Choroid plexus epithelial cell (primary cell): ENCODE measurements around the gene ATP6V1F.

Source experiments
- DNase-seq: peaks from one replicate; pipeline ENCODE4 v3.0.0-alpha.2; 2010; ENCODE audit warnings: low read depth
- H3K4me3 ChIP-seq: 2 replicates; pipeline ENCODE4 v1.5.1; 2011; ENCODE audit warnings: low read depth, mild to moderate bottlenecking, control low read depth, low read length, moderate library complexity
- TF ChIP-seq, protein P1 (sequence below): conservative IDR thresholded peaks from 2 replicates; pipeline ENCODE4 v1.5.1; 2011; ENCODE audit warnings: low read depth, mild to moderate bottlenecking, control low read depth, inconsistent platforms, low read length, moderate library complexity

Gene ATP6V1F

DNA sequence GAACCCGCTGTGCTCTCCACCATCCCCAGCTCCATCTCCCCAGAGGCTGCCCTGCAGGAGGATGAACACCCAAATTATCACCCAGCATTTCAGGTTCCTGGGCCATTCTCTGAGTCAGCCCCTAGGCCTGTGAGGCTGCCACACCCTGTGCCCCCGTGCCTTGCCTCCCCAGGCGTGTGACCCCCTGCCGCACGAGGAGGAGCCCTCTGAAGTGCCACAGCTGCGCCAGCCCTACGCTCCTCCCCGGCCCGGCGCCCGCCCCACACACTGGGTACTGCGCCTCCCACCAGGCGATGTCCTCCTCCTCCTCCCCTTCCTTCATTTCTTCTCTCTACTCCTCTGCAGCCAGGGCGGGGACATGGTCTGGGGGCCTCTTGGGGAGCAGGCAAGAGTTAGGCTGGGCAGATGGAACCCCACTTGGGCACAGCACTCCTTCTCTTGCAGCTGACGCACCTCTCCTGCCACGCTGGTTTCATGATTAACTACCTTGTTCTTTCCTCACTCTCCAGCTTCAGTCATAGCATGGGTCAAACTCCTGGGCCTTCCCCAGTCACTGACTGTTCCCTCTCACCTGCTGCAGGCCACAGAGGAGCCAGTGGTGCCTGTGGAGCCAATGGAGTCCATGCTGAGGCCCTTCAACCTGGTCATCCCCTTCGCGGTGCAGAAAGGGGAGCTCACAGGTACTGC, 12.7 kb upstream of the ATP6V1F start:
- TF ChIP-seq, protein P1, sequence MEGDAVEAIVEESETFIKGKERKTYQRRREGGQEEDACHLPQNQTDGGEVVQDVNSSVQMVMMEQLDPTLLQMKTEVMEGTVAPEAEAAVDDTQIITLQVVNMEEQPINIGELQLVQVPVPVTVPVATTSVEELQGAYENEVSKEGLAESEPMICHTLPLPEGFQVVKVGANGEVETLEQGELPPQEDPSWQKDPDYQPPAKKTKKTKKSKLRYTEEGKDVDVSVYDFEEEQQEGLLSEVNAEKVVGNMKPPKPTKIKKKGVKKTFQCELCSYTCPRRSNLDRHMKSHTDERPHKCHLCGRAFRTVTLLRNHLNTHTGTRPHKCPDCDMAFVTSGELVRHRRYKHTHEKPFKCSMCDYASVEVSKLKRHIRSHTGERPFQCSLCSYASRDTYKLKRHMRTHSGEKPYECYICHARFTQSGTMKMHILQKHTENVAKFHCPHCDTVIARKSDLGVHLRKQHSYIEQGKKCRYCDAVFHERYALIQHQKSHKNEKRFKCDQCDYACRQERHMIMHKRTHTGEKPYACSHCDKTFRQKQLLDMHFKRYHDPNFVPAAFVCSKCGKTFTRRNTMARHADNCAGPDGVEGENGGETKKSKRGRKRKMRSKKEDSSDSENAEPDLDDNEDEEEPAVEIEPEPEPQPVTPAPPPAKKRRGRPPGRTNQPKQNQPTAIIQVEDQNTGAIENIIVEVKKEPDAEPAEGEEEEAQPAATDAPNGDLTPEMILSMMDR: no peak
- H3K4me3 ChIP-seq: no peak overlapping the region

DNA sequence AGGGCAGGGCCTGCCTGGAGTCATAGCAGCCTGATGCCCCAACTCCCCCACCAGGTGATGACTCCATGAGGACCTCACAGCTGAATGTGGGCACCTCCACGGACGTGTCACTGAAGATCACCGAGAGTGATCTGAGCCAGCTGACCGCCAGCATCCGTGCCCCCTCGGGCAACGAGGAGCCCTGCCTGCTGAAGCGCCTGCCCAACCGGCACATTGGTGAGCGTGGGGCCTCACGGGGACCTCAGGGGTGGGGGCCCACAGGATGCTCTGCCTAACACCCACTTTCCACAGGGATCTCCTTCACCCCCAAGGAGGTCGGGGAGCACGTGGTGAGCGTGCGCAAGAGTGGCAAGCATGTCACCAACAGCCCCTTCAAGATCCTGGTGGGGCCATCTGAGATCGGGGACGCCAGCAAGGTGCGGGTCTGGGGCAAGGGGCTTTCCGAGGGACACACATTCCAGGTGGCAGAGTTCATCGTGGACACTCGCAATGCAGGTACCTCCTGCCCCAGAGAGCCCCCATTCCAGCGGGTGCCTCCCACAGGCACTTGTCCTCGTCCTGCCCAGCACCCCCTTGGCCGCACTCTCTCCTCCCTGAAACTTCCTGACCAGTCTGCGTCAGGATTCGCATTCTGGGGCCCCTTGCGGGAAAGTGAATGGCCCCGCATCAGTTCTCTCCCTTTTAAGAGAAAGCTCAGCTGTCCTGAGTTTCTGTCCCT, 10.0 kb upstream of the ATP6V1F start:
- no peak for DNase-seq
- TF ChIP-seq, protein P1: no peak

More for the DNA sequence above, 12.7 kb upstream of the ATP6V1F start:
- no peak for DNase-seq

DNA sequence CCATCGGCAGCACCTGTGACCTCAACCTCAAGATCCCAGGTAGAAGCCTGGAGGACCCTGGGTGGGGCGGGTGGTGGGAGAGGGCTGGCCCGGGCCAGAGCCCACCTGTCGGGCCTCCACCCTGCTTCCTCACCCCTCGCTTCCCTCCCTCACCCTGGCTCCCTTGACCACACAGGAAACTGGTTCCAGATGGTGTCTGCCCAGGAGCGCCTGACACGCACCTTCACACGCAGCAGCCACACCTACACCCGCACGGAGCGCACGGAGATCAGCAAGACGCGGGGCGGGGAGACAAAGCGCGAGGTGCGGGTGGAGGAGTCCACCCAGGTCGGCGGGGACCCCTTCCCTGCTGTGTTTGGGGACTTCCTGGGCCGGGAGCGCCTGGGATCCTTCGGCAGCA, 8.9 kb upstream of the ATP6V1F start:
- H3K4me3 ChIP-seq: no peak overlapping the region
- no peak for DNase-seq
- TF ChIP-seq, protein P1: no peak

More for the DNA sequence above, 10.0 kb upstream of the ATP6V1F start:
- no peak overlapping the region for H3K4me3 ChIP-seq

DNA sequence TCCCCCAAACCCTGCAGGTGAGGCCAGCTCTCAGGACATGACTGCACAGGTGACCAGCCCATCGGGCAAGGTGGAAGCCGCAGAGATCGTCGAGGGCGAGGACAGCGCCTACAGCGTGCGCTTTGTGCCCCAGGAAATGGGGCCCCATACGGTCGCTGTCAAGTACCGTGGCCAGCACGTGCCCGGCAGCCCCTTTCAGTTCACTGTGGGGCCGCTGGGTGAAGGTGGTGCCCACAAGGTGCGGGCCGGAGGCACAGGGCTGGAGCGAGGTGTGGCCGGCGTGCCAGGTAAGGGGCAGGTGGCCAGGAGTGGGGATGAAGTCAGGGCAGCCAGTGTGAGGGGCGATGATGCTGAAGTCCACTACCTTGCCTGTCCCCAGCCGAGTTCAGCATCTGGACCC, 8.3 kb upstream of the ATP6V1F start:
- H3K4me3 ChIP-seq: no peak overlapping the region
- TF ChIP-seq, protein P1: no peak

DNA sequence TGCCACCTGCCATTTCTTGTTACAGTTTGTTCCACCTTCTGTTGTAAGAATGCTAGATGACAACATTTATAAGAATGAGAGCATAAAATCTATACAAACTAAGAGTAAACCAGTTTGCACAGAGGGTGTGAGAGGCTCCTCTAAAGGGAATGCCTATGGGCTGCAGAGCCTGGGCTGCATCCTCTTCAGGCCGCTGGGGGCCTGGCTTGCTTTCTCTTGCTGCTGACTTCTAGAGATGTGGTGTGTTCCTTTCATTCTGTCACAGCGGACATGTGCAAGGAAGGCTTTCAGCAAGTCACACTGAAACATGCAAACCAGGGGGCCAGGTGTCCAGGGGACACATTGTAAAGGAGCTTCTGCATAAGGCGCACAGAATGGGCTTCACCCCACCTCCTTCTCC, 7.1 kb upstream of the ATP6V1F start:
- DNase-seq: no peak
- no peak overlapping the region for H3K4me3 ChIP-seq
- TF ChIP-seq, protein P1: no peak

More for the DNA sequence above, 8.3 kb upstream of the ATP6V1F start:
- DNase-seq: no peak

DNA sequence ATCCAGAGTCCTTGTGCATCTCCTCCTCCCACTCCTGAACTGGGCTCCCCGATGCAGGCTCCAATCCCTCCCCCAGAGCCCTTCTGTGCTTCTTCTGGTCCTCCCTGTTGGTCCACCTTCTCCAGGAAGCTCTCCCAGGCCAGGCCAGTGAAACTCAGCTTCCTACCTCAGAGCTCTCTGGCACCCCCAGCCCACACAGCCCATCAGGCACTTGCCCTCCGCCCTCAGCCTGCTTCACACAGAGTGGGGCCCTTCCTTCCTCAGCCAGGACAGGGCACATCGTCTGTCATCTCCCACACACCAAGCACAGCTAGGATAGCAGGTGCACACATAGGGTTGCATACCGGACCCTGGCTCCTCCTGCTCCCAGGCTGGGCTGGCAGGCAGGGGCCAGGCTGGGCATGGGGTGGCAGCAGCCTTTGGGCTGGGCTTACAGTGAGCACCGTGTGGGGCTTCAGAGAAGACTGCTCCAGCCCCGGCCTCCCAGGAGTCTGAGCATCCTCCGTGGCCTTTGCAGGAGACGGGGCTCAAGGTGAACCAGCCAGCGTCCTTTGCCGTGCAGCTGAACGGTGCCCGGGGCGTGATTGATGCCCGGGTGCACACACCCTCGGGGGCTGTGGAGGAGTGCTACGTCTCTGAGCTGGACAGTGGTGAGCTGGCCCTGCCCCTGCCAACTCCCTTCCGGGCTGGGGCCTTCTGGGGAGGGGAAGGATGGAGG, 6.5 kb upstream of the ATP6V1F start:
- TF ChIP-seq, protein P1: no peak
- no peak for DNase-seq
- no peak overlapping the region for H3K4me3 ChIP-seq
